Neural crest cell (in vitro differentiated cells): Measurements from ENCODE around the gene EVI5. TPM values are rescaled to one million over a fixed set of nuclear protein-coding genes. Genes with fewer than 3 reads are reported as not detected.

Experiments
- DNase-seq: peaks from one replicate; pipeline ENCODE4 v3.0.0; 2021; ENCODE audit warnings: low read depth, mixed read lengths, low spot score
- H3K27ac Mint-ChIP-seq: one replicate; pipeline ENCODE4 v1.8.0; 2021; ENCODE audit warnings: mild to moderate bottlenecking, mixed read lengths; ENCODE audit not compliant: unreplicated experiment
- H3K27me3 Mint-ChIP-seq: 2 replicates; pipeline ENCODE4 v1.8.0; 2021; ENCODE audit warnings: low read depth, mild to moderate bottlenecking, mixed read lengths
- H3K36me3 Mint-ChIP-seq: 2 replicates; pipeline ENCODE4 v1.8.0; 2021; ENCODE audit warnings: low read depth, mild to moderate bottlenecking, mixed read lengths
- H3K4me1 Mint-ChIP-seq: 2 replicates; pipeline ENCODE4 v1.8.0; 2021; ENCODE audit warnings: mixed read lengths
- H3K4me3 Mint-ChIP-seq: one replicate; pipeline ENCODE4 v1.8.0; 2021; ENCODE audit warnings: mild to moderate bottlenecking, mixed read lengths
- H3K9me3 Mint-ChIP-seq: 2 replicates; pipeline ENCODE4 v1.8.0; 2021; ENCODE audit warnings: mixed read lengths
- total RNA-seq: library from RNA; stranded (reverse); gene quantifications from 2 replicates; pipeline ENCODE4 v1.2.1, GENCODE V29; 2021
- TF ChIP-seq, protein P1 (sequence below): fragments of 200-600 bp; sonication (generic); conservative IDR thresholded peaks from 2 replicates; pipeline ENCODE4 v1.5.0; 2021; ENCODE audit warnings: antibody characterized with exemption, mild to moderate bottlenecking

EVI5 gene
- total RNA-seq, 1 donor from 2014 or later: 24.7 TPM

DNA sequence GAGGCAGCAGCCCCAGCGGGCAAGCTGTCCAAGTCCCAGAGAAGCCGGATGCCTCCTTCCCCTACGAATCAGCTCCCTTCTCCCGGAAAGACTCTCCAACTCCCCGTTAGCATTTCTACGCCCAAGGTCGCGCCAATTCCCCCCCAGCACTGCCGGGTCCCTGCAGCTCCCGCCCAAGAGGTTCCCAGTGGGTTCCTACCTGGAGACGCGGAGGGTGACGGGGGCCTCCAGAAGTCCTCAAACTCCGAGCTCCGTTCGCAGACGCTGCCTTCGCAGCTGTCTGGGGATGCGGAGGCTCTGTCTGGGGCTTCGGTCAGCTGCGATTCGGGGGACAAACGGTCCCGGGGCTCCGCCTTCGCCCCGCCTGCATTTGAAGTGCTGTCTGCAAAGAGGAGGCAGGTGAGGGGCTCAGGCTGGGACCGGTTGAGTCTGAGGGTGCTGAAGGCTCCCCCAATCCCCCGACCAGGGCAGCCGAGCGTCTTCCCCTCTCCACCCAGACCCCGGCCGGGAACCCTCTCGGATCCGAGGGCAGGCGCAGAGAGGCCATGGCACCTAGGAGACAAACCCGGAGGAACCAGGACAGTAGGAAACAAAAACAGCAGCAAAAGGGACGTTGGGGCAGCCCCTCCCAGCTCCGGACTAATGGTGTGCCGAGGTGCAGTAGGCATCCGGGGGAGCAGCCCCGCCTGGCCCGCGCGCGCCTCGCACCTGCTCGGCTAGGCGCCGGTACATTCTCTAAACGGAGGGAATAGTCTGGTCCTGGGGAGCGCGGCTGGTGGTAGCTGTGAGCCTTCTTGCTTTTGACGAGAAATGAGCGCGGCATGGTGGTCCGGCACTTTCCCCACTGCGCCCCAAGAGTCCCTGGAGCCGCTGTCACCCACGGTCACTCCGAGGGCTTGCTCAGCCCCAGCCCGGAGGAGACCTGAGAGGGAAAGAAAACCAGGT lies 302.0 kb downstream of the EVI5 start:
- no peaks in the 10 kb centered on the region for H3K9me3 Mint-ChIP-seq
- peaks cover 3% of the 10 kb centered on the region for H3K36me3 Mint-ChIP-seq
- H3K27me3 Mint-ChIP-seq: peaks cover 96% of the 10 kb centered on the region
- peak; percentile 18 for DNase-seq
- peak overlapping the region; percentile 72 for H3K4me3 Mint-ChIP-seq
- H3K4me1 Mint-ChIP-seq: peaks cover 45% of the 10 kb centered on the region
- no peak overlapping the region for H3K27ac Mint-ChIP-seq
- TF ChIP-seq, protein P1, sequence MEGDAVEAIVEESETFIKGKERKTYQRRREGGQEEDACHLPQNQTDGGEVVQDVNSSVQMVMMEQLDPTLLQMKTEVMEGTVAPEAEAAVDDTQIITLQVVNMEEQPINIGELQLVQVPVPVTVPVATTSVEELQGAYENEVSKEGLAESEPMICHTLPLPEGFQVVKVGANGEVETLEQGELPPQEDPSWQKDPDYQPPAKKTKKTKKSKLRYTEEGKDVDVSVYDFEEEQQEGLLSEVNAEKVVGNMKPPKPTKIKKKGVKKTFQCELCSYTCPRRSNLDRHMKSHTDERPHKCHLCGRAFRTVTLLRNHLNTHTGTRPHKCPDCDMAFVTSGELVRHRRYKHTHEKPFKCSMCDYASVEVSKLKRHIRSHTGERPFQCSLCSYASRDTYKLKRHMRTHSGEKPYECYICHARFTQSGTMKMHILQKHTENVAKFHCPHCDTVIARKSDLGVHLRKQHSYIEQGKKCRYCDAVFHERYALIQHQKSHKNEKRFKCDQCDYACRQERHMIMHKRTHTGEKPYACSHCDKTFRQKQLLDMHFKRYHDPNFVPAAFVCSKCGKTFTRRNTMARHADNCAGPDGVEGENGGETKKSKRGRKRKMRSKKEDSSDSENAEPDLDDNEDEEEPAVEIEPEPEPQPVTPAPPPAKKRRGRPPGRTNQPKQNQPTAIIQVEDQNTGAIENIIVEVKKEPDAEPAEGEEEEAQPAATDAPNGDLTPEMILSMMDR: no peak

DNA sequence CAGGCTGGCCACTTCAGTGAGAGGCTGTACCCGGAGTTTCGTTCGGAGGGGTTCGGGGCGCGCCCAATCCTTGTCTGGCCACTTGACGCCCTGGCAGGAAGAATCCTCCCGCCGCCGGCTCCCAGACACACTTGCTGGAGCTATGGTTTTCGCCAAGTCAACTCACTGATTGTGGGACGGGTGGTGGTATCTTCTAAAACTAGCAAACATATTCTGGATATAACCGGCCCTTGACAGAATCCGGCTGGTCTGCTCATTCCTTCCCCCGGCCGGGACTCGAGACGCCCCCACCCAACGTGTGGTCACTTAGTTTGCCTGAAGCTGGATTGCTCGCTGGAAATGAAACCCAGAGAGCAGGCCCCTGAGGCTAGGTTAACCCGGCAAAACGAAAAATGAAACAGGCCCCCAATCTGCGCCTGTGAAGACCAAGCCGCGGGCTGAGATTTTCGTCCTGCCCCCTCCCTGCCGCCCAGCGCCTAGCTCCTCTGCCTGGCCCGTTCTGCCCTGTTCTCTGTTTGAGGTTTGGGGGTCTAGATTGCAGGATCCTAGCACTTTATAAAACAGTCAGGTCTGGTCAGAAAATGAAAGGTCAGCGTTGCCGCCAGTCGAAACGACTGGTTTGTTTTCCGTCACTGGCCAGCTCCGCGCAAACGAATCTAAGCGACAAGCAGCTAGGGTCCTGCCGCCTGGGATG lies 302.8 kb downstream of the EVI5 start:
- H3K36me3 Mint-ChIP-seq: peaks cover 3% of the 10 kb centered on the region
- peaks cover 45% of the 10 kb centered on the region for H3K4me1 Mint-ChIP-seq
- TF ChIP-seq, protein P1: no peak
- peak; percentile 24 for DNase-seq
- peak overlapping the region; percentile 72 for H3K4me3 Mint-ChIP-seq
- H3K9me3 Mint-ChIP-seq: no peaks in the 10 kb centered on the region
- peaks cover 96% of the 10 kb centered on the region for H3K27me3 Mint-ChIP-seq
- H3K27ac Mint-ChIP-seq: no peak overlapping the region

DNA sequence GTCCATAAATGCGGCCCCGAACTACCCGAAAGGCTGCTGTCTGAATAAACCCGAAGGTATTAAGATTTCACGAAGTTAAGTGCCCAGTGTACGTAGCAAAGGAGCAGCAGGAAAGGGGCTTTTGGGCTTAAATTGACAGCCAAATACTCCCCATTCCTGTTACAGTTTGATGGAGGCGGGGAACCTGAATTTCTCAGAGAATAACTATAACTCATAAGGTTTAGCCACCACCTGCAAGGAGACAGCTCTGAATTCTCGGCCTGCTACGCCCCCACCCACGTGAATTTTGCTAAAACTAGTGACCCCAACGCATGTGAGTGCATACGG lies 303.3 kb downstream of the EVI5 start:
- peaks cover 3% of the 10 kb centered on the region for H3K36me3 Mint-ChIP-seq
- no peaks in the 10 kb centered on the region for H3K9me3 Mint-ChIP-seq
- H3K4me3 Mint-ChIP-seq: peak overlapping the region; percentile 83
- TF ChIP-seq, protein P1: no peak
- DNase-seq: no peak
- peaks cover 45% of the 10 kb centered on the region for H3K4me1 Mint-ChIP-seq
- no peak overlapping the region for H3K27ac Mint-ChIP-seq
- H3K27me3 Mint-ChIP-seq: peaks cover 97% of the 10 kb centered on the region

DNA sequence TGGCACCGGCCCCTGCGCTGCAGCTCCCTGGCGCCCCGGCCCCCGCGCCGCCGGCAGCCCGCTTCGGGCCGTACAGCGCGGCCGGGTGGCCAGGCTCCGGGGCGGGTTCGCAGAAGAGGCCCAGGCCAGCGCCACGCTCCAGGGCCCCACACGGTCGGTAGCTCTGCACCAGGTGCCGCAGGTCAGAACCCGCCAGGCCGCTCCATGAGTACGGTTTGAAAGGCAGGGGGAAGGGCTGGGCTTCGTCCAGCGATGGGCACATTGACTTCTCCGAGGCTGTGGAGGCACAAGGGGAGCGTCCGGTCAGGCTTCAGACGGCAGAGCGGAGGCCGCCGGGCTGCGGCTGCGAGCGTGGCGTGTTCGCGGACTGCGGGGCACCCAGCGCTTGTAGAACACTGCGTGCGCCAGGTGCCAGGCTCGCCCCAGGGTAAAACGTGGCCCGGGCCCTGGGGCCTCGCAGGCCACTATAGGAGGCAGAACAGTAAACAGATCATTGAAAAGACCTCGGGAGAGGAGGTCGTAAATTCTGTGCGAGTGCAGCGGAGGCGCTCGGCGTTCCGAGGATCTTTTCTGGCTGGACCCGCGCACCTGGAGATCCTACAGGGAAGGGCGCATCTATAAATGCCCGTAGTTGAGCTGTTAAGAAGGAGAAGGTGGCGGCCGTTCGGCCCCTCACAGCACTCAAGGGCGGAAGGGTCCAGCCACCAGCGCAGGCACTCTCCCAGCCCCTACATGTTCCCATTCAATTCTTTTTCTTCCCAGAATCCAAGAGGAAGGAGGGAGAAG lies 303.9 kb downstream of the EVI5 start:
- peaks cover 3% of the 10 kb centered on the region for H3K36me3 Mint-ChIP-seq
- TF ChIP-seq, protein P1: no peak
- peak overlapping the region; percentile 83 for H3K4me3 Mint-ChIP-seq
- H3K4me1 Mint-ChIP-seq: peaks cover 42% of the 10 kb centered on the region
- H3K27ac Mint-ChIP-seq: no peak overlapping the region
- H3K9me3 Mint-ChIP-seq: no peaks in the 10 kb centered on the region
- peaks cover 97% of the 10 kb centered on the region for H3K27me3 Mint-ChIP-seq
- DNase-seq: peak; percentile 6

DNA sequence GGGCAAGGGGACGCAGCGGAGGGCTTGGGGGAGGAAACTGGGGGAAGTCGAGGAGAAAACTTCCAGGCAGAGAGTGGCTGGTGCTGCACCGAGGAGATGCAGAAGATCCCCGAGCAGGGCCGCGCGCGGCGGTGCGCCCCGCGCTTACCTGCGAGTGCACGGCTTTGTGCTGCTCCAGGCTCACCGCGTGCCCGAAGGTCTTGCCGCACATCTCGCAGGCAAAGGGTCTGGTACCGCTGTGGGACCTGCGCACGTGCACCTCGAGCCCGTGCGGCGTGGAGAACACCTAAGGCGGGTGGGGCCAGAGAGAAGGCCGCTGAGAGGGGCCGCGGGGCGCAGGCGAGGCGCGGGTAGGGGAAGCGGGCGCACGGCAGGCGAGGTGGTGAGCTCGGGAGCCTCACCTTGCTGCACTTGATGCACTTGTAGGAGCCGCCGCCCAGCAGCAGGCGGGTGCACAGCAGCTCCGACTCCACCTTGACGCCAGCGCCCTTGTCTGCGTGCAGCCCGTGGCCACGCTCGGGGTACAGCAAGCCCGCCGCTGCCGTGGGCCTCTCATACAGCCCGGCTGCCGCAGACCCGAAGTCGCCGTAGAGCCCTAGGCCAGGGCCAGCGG lies 304.6 kb downstream of the EVI5 start:
- DNase-seq: no peak
- Mint-ChIP-seq H3K4me3 (peak overlapping the region; percentile 75), H3K4me1 (peaks cover 39% of the 10 kb centered on the region), H3K27ac (no peak overlapping the region), H3K36me3 (peaks cover 3% of the 10 kb centered on the region), H3K9me3 (no peaks in the 10 kb centered on the region), H3K27me3 (peaks cover 99% of the 10 kb centered on the region)
- TF ChIP-seq, protein P1: no peak
